22Rv1 (cell line): ENCODE data around the gene RARA.

Experiments used
- ZFX ChIP-seq: fragments of 450-650 bp; IDR thresholded peaks from 2 replicates; pipeline ENCODE4 v1.6.1; 2017; ENCODE audit warnings: antibody characterized with exemption, borderline replicate concordance
- TF ChIP-seq, protein P1 (sequence below): fragments of 450-650 bp; IDR thresholded peaks from 2 replicates; pipeline ENCODE4 v1.5.1; 2017; ENCODE audit warnings: mild to moderate bottlenecking

DNA sequence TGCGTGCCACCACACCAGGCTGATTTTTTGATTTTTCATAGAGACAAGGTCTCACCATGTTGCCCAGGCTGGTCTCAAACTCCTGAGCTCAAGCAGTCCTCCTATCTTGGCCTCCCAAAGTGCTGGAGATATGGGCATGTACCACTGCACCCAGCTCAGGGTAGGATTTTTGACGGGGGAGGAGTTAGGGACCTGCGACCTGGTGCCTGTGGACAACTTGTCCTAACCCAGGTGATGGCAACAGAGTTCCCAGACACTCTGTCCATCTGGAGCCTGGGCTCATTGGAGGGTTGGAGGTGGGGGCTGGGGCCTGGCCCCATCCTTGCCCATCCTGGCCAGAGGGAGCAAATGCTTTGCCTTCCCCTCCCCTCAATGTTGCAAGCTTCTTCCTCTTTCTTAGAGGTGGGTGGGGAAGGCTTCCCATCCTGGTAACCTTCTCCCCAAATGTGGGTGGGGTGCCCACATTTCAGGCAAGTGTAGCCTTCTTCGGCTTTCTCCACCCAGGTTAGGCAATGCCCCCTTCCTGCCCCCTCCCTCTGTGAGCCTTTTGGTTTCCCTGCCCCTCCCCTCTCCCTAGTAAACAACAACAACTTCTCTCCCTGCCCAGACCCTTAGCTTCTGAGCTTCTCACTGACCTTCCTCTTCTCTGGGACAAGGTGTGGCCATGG lies 24.9 kb downstream of the RARA start:
- TF ChIP-seq, protein P1, sequence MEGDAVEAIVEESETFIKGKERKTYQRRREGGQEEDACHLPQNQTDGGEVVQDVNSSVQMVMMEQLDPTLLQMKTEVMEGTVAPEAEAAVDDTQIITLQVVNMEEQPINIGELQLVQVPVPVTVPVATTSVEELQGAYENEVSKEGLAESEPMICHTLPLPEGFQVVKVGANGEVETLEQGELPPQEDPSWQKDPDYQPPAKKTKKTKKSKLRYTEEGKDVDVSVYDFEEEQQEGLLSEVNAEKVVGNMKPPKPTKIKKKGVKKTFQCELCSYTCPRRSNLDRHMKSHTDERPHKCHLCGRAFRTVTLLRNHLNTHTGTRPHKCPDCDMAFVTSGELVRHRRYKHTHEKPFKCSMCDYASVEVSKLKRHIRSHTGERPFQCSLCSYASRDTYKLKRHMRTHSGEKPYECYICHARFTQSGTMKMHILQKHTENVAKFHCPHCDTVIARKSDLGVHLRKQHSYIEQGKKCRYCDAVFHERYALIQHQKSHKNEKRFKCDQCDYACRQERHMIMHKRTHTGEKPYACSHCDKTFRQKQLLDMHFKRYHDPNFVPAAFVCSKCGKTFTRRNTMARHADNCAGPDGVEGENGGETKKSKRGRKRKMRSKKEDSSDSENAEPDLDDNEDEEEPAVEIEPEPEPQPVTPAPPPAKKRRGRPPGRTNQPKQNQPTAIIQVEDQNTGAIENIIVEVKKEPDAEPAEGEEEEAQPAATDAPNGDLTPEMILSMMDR = no peak
- no peak for TF ChIP-seq ZFX
